Mesothelial cell of epicardium (in vitro differentiated cells): Measurements from ENCODE around the gene TMEM182. TPM values are rescaled to one million over a fixed set of nuclear protein-coding genes. Genes with fewer than 3 reads are reported as not detected.

Experiments used
- DNase-seq, 2 experiments: peaks; one replicate each; pipeline ENCODE4 v3.0.0; 2021; ENCODE audit warnings: low spot score in 2 of 2; ENCODE audit not compliant: unreplicated experiment in 2 of 2
- H3K27ac Mint-ChIP-seq: 2 replicates; pipeline ENCODE4 v1.8.0; 2021; ENCODE audit warnings: mixed read lengths
- H3K27me3 Mint-ChIP-seq: 2 replicates; pipeline ENCODE4 v1.8.0; 2021; ENCODE audit warnings: low read depth, mixed read lengths
- H3K36me3 Mint-ChIP-seq: 2 replicates; pipeline ENCODE4 v1.8.0; 2021; ENCODE audit warnings: mixed read lengths
- H3K4me1 Mint-ChIP-seq: 2 replicates; pipeline ENCODE4 v1.8.0; 2021; ENCODE audit warnings: mixed read lengths
- H3K4me3 Mint-ChIP-seq: 2 replicates; pipeline ENCODE4 v1.8.0; 2021; ENCODE audit warnings: mild to moderate bottlenecking, moderate library complexity, mixed read lengths
- H3K9me3 Mint-ChIP-seq: 2 replicates; pipeline ENCODE4 v1.8.0; 2021; ENCODE audit warnings: mixed read lengths
- CTCF ChIP-seq: fragments of 200-600 bp; sonication (generic); IDR thresholded peaks from one replicate; pipeline ENCODE4 v1.5.0; 2021; ENCODE audit warnings: antibody characterized with exemption; ENCODE audit not compliant: unreplicated experiment
- total RNA-seq: library from RNA; stranded (reverse); gene quantifications from 3 replicates; pipeline ENCODE4 v1.2.1, GENCODE V29; 2021

The TMEM182 gene
- total RNA-seq, 1 donor from 2014 or later, result 8.0 TPM

- Mint-ChIP-seq H3K4me3 (no peak overlapping the region), H3K27ac (no peak overlapping the region), H3K4me1 (peaks cover 2% of the 10 kb centered on the region), H3K36me3 (peaks cover 4% of the 10 kb centered on the region), H3K9me3 (peaks cover 7% of the 10 kb centered on the region), H3K27me3 (no peaks in the 10 kb centered on the region)
- no peak for TF ChIP-seq CTCF
- no peak for DNase-seq
Observed at GRCh38 chr2:102782187-102782586, 20.4 kb downstream of the TMEM182 start.

- Mint-ChIP-seq H3K4me1 (peaks cover 2% of the 10 kb centered on the region), H3K27ac (no peak overlapping the region), H3K36me3 (peaks cover 2% of the 10 kb centered on the region), H3K27me3 (no peaks in the 10 kb centered on the region), H3K4me3 (no peak overlapping the region), H3K9me3 (peaks cover 4% of the 10 kb centered on the region)
- TF ChIP-seq CTCF, result no peak
- DNase-seq, result no peak
Observed at GRCh38 chr2:102782933-102783332, 21.1 kb downstream of the TMEM182 start.

GRCh38 chr2:102783506-102784183 lies 21.8 kb downstream of the TMEM182 start:
- no peaks in the 10 kb centered on the region for H3K27me3 Mint-ChIP-seq

GRCh38 chr2:102784940-102785339 lies 23.1 kb downstream of the TMEM182 start:
- no peak for TF ChIP-seq CTCF
- H3K27me3 Mint-ChIP-seq, result no peaks in the 10 kb centered on the region

More at GRCh38 chr2:102783506-102784183, 21.8 kb downstream of the TMEM182 start:
- no peak overlapping the region for H3K27ac Mint-ChIP-seq
- TF ChIP-seq CTCF, result no peak
- H3K9me3 Mint-ChIP-seq, result peaks cover under 1% of the 10 kb centered on the region
- H3K36me3 Mint-ChIP-seq, result peaks cover 2% of the 10 kb centered on the region
- no peak for DNase-seq
- H3K4me3 Mint-ChIP-seq, result no peak overlapping the region
- peaks cover 2% of the 10 kb centered on the region for H3K4me1 Mint-ChIP-seq

GRCh38 chr2:102788216-102788884 lies 26.5 kb downstream of the TMEM182 start:
- H3K27ac Mint-ChIP-seq, result no peak overlapping the region
- peaks cover 6% of the 10 kb centered on the region for H3K4me1 Mint-ChIP-seq
- no peak overlapping the region for H3K4me3 Mint-ChIP-seq
- no peak for DNase-seq
- H3K36me3 Mint-ChIP-seq, result peaks cover 2% of the 10 kb centered on the region
- no peak for TF ChIP-seq CTCF
- H3K27me3 Mint-ChIP-seq, result no peaks in the 10 kb centered on the region
- no peaks in the 10 kb centered on the region for H3K9me3 Mint-ChIP-seq

More at GRCh38 chr2:102784940-102785339, 23.1 kb downstream of the TMEM182 start:
- no peak overlapping the region for H3K4me3 Mint-ChIP-seq
- H3K9me3 Mint-ChIP-seq, result no peaks in the 10 kb centered on the region
- H3K27ac Mint-ChIP-seq, result no peak overlapping the region
- H3K36me3 Mint-ChIP-seq, result peaks cover 2% of the 10 kb centered on the region
- no peak for DNase-seq
- peaks cover 2% of the 10 kb centered on the region for H3K4me1 Mint-ChIP-seq
